Ovary (tissue), 3 donors: ENCODE results near the gene ATP6V0B.

Experiments
- POLR2A ChIP-seq: fragments of 450-650 bp; IDR thresholded peaks from one replicate; pipeline ENCODE4 v1.6.1; 2017; ENCODE audit warnings: antibody characterized with exemption, mild to moderate bottlenecking, moderate library complexity
- TF ChIP-seq, protein P1 (sequence below), 3 donors: fragments of 450-650 bp in 2 of 3; fragments of 200-600 bp in 1 of 3; IDR thresholded peaks; one replicate each; pipeline versions ENCODE4 v1.5.1 to v1.8.0; 2016 to 2022; ENCODE audit warnings: antibody characterized with exemption in 3 of 3, mild to moderate bottlenecking in 1 of 3
- donor health status: DM: no; HTN: no; CAD: no.

DNA sequence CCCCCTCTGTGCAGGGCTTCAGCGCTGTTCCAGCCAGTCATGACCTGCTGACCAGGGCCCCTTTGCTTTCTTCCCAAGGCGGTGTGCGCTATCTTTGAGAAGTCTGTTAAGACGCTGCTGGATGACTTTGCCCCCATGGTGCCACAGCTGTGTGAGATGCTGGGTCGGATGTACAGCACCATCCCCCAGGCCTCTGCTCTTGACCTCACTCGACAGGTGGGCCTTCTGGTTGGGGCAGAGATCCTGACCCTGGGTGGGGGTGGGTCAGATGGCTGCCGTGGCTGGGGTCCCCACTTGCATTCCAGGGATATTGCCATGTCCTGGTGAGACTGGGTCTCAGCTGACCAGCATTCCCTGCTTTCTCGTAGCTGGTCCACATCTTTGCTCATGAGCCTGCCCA lies 14.0 kb upstream of the ATP6V0B start:
- TF ChIP-seq, protein P1, sequence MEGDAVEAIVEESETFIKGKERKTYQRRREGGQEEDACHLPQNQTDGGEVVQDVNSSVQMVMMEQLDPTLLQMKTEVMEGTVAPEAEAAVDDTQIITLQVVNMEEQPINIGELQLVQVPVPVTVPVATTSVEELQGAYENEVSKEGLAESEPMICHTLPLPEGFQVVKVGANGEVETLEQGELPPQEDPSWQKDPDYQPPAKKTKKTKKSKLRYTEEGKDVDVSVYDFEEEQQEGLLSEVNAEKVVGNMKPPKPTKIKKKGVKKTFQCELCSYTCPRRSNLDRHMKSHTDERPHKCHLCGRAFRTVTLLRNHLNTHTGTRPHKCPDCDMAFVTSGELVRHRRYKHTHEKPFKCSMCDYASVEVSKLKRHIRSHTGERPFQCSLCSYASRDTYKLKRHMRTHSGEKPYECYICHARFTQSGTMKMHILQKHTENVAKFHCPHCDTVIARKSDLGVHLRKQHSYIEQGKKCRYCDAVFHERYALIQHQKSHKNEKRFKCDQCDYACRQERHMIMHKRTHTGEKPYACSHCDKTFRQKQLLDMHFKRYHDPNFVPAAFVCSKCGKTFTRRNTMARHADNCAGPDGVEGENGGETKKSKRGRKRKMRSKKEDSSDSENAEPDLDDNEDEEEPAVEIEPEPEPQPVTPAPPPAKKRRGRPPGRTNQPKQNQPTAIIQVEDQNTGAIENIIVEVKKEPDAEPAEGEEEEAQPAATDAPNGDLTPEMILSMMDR (IDR thresholded peaks at IDR 0.05): no peak
- TF ChIP-seq POLR2A: no peak
